ENCODE data around the gene ATG4B.

GRCh38 chr2:241701149-241701398, 63.6 kb downstream of the ATG4B start:
- TF ChIP-seq GATA1 (IDR thresholded peaks at IDR 0.05; ENCODE audit: low read depth, low read length), result no peak
- TF ChIP-seq POLR2A (IDR thresholded peaks at IDR 0.05; ENCODE audit: low read length), result no peak
